Measurements from ENCODE around the gene NANOS2. TPM values are rescaled to one million over a fixed set of nuclear protein-coding genes. Genes with fewer than 3 reads are reported as not detected.
A peak's percentile ranks its signal among the peaks of the same experiment; 100 is the strongest.
"Not testable (repeated sequence)": the region's sequence is repeated elsewhere in the genome, so short reads cannot be mapped to it uniquely, and the experiment has no call there.

NANOS2 gene
- total RNA-seq, 1 experiment from 2014 or later: not detected

- CTCF ChIA-PET: no interaction called here
These were observed 14.5 kb downstream of the NANOS2 start for GRCh38 chr19:45899919-45900589.

GRCh38 chr19:45899253-45899652, 15.3 kb downstream of the NANOS2 start:
- no peak for TF ChIP-seq CTCF (conservative IDR thresholded peaks at IDR 0.05; ENCODE audit: low read depth, low read length)
- TF ChIP-seq EZH2phosphoT487 (IDR thresholded peaks at IDR 0.05; ENCODE audit: borderline replicate concordance, low read length): no peak
- TF ChIP-seq EZH2 (IDR thresholded peaks at IDR 0.05; ENCODE audit: low read length, unreplicated experiment): no peak
- Histone ChIP-seq H2AFZ (ENCODE audit: low read length) (no peak overlapping the region), H3K4me2 (ENCODE audit: low read length) (no peak overlapping the region), H4K20me1 (ENCODE audit: low read length) (no peaks in the 10 kb centered on the region), H3K36me3 (ENCODE audit: low read depth, low read length) (no peaks in the 10 kb centered on the region), H3K4me3 (ENCODE audit: low read length) (no peak overlapping the region), H3K9me3 (ENCODE audit: low read length) (no peaks in the 10 kb centered on the region), H3K9me2 (replicated peaks; ENCODE audit: low read length) (no peaks in the 10 kb centered on the region), H3K4me1 (ENCODE audit: insufficient read depth, low read length) (peaks cover 7% of the 10 kb centered on the region; the same call in 1 of the 2 replicates), H3K9ac (ENCODE audit: low read length) (no peak overlapping the region), H3K27me3 (ENCODE audit: low read length) (no peaks in the 10 kb centered on the region), H3F3A (ENCODE audit: low read length, unreplicated experiment) (no peaks in the 10 kb centered on the region), H3K79me2 (ENCODE audit: low read length) (peaks cover 10% of the 10 kb centered on the region; the same call in 1 of the 2 replicates), H3K27ac (ENCODE audit: low read length) (no peak overlapping the region)
- CTCF ChIA-PET: no interaction called here
- POLR2A ChIA-PET (ENCODE audit: unreplicated experiment): no interaction called here
- ATAC-seq: no peak
- BruUV-seq (replicated peaks): no TSS peak
- no peak for DNase-seq
- intact Hi-C loops (cut with micrococcal nuclease): no loop called here

More at GRCh38 chr19:45899919-45900589, 14.5 kb downstream of the NANOS2 start:
- Histone ChIP-seq H3K4me1 (ENCODE audit: insufficient read depth, low read length) (peaks cover 7% of the 10 kb centered on the region; the same call in 1 of the 2 replicates), H2AFZ (ENCODE audit: low read length) (no peak overlapping the region), H3K79me2 (ENCODE audit: low read length) (peaks cover 10% of the 10 kb centered on the region; the same call in 1 of the 2 replicates), H3K4me2 (ENCODE audit: low read length) (peak overlapping the region; percentile 93; the same call in 1 of the 2 replicates), H3K9me3 (ENCODE audit: low read length) (no peaks in the 10 kb centered on the region), H4K20me1 (ENCODE audit: low read length) (no peaks in the 10 kb centered on the region), H3K27me3 (ENCODE audit: low read length) (no peaks in the 10 kb centered on the region), H3K9me2 (replicated peaks; ENCODE audit: low read length) (no peaks in the 10 kb centered on the region), H3F3A (ENCODE audit: low read length, unreplicated experiment) (no peaks in the 10 kb centered on the region), H3K36me3 (ENCODE audit: low read depth, low read length) (no peaks in the 10 kb centered on the region), H3K27ac (ENCODE audit: low read length) (no peak overlapping the region), H3K9ac (ENCODE audit: low read length) (no peak overlapping the region), H3K4me3 (ENCODE audit: low read length) (no peak overlapping the region)
- intact Hi-C loops (cut with micrococcal nuclease): no loop called here
- ATAC-seq (no peak), DNase-seq (no peak)
- no peak for TF ChIP-seq EZH2phosphoT487 (IDR thresholded peaks at IDR 0.05; ENCODE audit: borderline replicate concordance, low read length)
- TF ChIP-seq EZH2 (IDR thresholded peaks at IDR 0.05; ENCODE audit: low read length, unreplicated experiment): no peak
- TF ChIP-seq CTCF (conservative IDR thresholded peaks at IDR 0.05; ENCODE audit: low read depth, low read length): no peak
- no TSS peak for BruUV-seq (replicated peaks)
- POLR2A ChIA-PET (ENCODE audit: unreplicated experiment): no interaction called here

- no peak overlapping the region for H3K4me3 ChIP-seq (ENCODE audit: low read length)
- peaks cover 10% of the 10 kb centered on the region; the same call in 1 of the 2 replicates for H3K79me2 ChIP-seq (ENCODE audit: low read length)
- peaks cover 7% of the 10 kb centered on the region; the same call in 1 of the 2 replicates for H3K4me1 ChIP-seq (ENCODE audit: insufficient read depth, low read length)
- TF ChIP-seq EZH2 (IDR thresholded peaks at IDR 0.05; ENCODE audit: low read length, unreplicated experiment) (no peak), CTCF (conservative IDR thresholded peaks at IDR 0.05; ENCODE audit: low read depth, low read length) (no peak), EZH2phosphoT487 (IDR thresholded peaks at IDR 0.05; ENCODE audit: borderline replicate concordance, low read length) (no peak)
- H4K20me1 ChIP-seq (ENCODE audit: low read length): no peaks in the 10 kb centered on the region
- no peak overlapping the region for H3K9ac ChIP-seq (ENCODE audit: low read length)
- intact Hi-C loops (cut with micrococcal nuclease): no loop called here
- ChIA-PET CTCF (no interaction called here), POLR2A (ENCODE audit: unreplicated experiment) (no interaction called here)
- H3K9me3 ChIP-seq (ENCODE audit: low read length): no peaks in the 10 kb centered on the region
- no peak overlapping the region for H3K4me2 ChIP-seq (ENCODE audit: low read length)
- no peak overlapping the region for H2AFZ ChIP-seq (ENCODE audit: low read length)
- H3K27me3 ChIP-seq (ENCODE audit: low read length): no peaks in the 10 kb centered on the region
- H3F3A ChIP-seq (ENCODE audit: low read length, unreplicated experiment): no peaks in the 10 kb centered on the region
- DNase-seq: no peak
- no peak for ATAC-seq
- no TSS peak for BruUV-seq (replicated peaks)
- H3K36me3 ChIP-seq (ENCODE audit: low read depth, low read length): no peaks in the 10 kb centered on the region
- no peaks in the 10 kb centered on the region for H3K9me2 ChIP-seq (replicated peaks; ENCODE audit: low read length)
- H3K27ac ChIP-seq (ENCODE audit: low read length): no peak overlapping the region
These were observed 17.2 kb downstream of the NANOS2 start for GRCh38 chr19:45897261-45897812.

DNA sequence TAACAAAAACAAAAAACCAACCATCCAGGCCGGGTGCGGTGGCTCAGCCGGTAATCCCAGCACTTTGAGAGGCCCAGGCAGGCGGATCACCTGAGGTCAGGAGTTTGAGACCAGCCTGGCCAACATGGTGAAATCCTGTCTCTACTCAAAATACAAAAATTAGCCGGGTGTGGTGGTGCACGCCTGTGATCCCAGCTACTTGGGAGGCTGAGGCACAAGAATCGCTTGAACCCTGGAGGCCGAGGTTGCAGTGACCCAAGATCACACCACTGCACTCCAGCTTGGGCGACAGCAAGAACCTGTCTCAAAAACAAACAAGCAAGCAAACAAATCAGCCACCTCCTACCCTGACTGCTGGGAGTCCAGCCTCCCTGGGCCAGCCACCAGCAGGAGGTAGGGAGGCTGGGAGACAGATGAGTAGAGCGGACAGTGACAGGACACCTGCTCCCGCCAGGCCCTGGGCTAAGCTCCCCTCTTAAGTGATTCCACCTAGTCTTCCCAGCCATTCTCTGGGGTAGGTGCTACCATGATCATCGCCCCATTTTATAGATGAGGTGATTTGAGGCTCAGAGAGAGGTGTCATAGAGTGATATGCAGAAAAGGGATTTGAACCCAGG, 18.5 kb downstream of the NANOS2 start:
- H3K4me3 ChIP-seq (ENCODE audit: low read length); DNase-seq; H3K27ac ChIP-seq (ENCODE audit: low read length); H4K20me1 ChIP-seq (ENCODE audit: low read length); CTCF ChIA-PET; ATAC-seq; H3K27me3 ChIP-seq (ENCODE audit: low read length); H3K79me2 ChIP-seq (ENCODE audit: low read length); POLR2A ChIA-PET (ENCODE audit: unreplicated experiment); H2AFZ ChIP-seq (ENCODE audit: low read length); H3F3A ChIP-seq (ENCODE audit: low read length, unreplicated experiment); H3K9me2 ChIP-seq (replicated peaks; ENCODE audit: low read length); H3K4me1 ChIP-seq (ENCODE audit: insufficient read depth, low read length); H3K9ac ChIP-seq (ENCODE audit: low read length); intact Hi-C loops (cut with micrococcal nuclease); BruUV-seq (replicated peaks); H3K36me3 ChIP-seq (ENCODE audit: low read depth, low read length); H3K4me2 ChIP-seq (ENCODE audit: low read length); H3K9me3 ChIP-seq (ENCODE audit: low read length): not testable (repeated sequence)
